Nephron (organoid): ENCODE measurements around the gene NUF2.

Source experiments
- H3K27ac Mint-ChIP-seq, 3 experiments: 2 replicates each; pipeline ENCODE4 v1.8.0; 2020; ENCODE audit warnings: mixed read lengths in 3 of 3, mild to moderate bottlenecking in 2 of 3, moderate library complexity in 1 of 3
- H3K27me3 Mint-ChIP-seq: 2 replicates; pipeline ENCODE4 v1.8.0; 2021; ENCODE audit warnings: low read depth, mild to moderate bottlenecking, moderate library complexity, mixed read lengths
- H3K36me3 Mint-ChIP-seq: 2 replicates; pipeline ENCODE4 v1.8.0; 2020; ENCODE audit warnings: low read depth, mixed read lengths
- H3K4me1 Mint-ChIP-seq: 2 replicates; pipeline ENCODE4 v1.8.0; 2020; ENCODE audit warnings: mixed read lengths
- H3K4me3 Mint-ChIP-seq, 3 experiments: 2 replicates each; pipeline ENCODE4 v1.8.0; 2020; ENCODE audit warnings: mild to moderate bottlenecking in 3 of 3, mixed read lengths in 3 of 3, moderate library complexity in 2 of 3
- H3K9me3 Mint-ChIP-seq: 2 replicates; pipeline ENCODE4 v1.8.0; 2020; ENCODE audit warnings: mixed read lengths
- CTCF ChIP-seq, 3 experiments: fragments of 200-600 bp; sonication (generic); IDR thresholded peaks; one replicate each; pipeline ENCODE4 v1.5.0; 2021; ENCODE audit warnings: antibody characterized with exemption in 3 of 3; ENCODE audit not compliant: unreplicated experiment in 3 of 3

Gene NUF2

GRCh38 chr1:163331116-163331515 is 9.4 kb downstream of the NUF2 start:
- no peak overlapping the region for H3K27ac Mint-ChIP-seq
- H3K36me3 Mint-ChIP-seq: peaks cover 75% of the 10 kb centered on the region
- H3K27me3 Mint-ChIP-seq: no peaks in the 10 kb centered on the region
- no peaks in the 10 kb centered on the region for H3K4me1 Mint-ChIP-seq
- H3K4me3 Mint-ChIP-seq: no peak overlapping the region
- TF ChIP-seq CTCF (IDR thresholded peaks at IDR 0.05; ENCODE audit: unreplicated experiment in 3 of 3): no peak
- H3K9me3 Mint-ChIP-seq: peaks cover 31% of the 10 kb centered on the region

GRCh38 chr1:163335216-163335615 is 13.5 kb downstream of the NUF2 start:
- Mint-ChIP-seq H3K4me1 (no peaks in the 10 kb centered on the region), H3K9me3 (peaks cover 25% of the 10 kb centered on the region), H3K27ac (no peak overlapping the region), H3K36me3 (peaks cover 63% of the 10 kb centered on the region), H3K4me3 (no peak overlapping the region), H3K27me3 (no peaks in the 10 kb centered on the region)
- TF ChIP-seq CTCF (IDR thresholded peaks at IDR 0.05; ENCODE audit: unreplicated experiment in 3 of 3): no peak

GRCh38 chr1:163337631-163338030 is 15.9 kb downstream of the NUF2 start:
- H3K27me3 Mint-ChIP-seq: no peaks in the 10 kb centered on the region
- H3K9me3 Mint-ChIP-seq: peaks cover 13% of the 10 kb centered on the region
- no peak for TF ChIP-seq CTCF (IDR thresholded peaks at IDR 0.05; ENCODE audit: unreplicated experiment in 3 of 3)
- H3K4me3 Mint-ChIP-seq: no peak overlapping the region
- H3K4me1 Mint-ChIP-seq: no peaks in the 10 kb centered on the region
- H3K36me3 Mint-ChIP-seq: peaks cover 42% of the 10 kb centered on the region
- no peak overlapping the region for H3K27ac Mint-ChIP-seq

GRCh38 chr1:163346326-163346870 is 24.6 kb downstream of the NUF2 start:
- no peak for TF ChIP-seq CTCF (IDR thresholded peaks at IDR 0.05; ENCODE audit: unreplicated experiment in 3 of 3)
- Mint-ChIP-seq H3K9me3 (no peaks in the 10 kb centered on the region), H3K36me3 (peaks cover 47% of the 10 kb centered on the region), H3K27me3 (no peaks in the 10 kb centered on the region), H3K4me1 (no peaks in the 10 kb centered on the region), H3K4me3 (no peak overlapping the region), H3K27ac (no peak overlapping the region)

GRCh38 chr1:163347106-163347505 is 25.4 kb downstream of the NUF2 start:
- TF ChIP-seq CTCF (IDR thresholded peaks at IDR 0.05; ENCODE audit: unreplicated experiment in 3 of 3): no peak
- no peaks in the 10 kb centered on the region for H3K4me1 Mint-ChIP-seq
- H3K9me3 Mint-ChIP-seq: no peaks in the 10 kb centered on the region
- H3K27ac Mint-ChIP-seq: no peak overlapping the region
- H3K27me3 Mint-ChIP-seq: no peaks in the 10 kb centered on the region
- peaks cover 52% of the 10 kb centered on the region for H3K36me3 Mint-ChIP-seq
- no peak overlapping the region for H3K4me3 Mint-ChIP-seq

- no peak for TF ChIP-seq CTCF (IDR thresholded peaks at IDR 0.05; ENCODE audit: unreplicated experiment in 3 of 3)
- Mint-ChIP-seq H3K4me1 (no peaks in the 10 kb centered on the region), H3K36me3 (peaks cover 29% of the 10 kb centered on the region), H3K4me3 (no peak overlapping the region), H3K27ac (no peak overlapping the region), H3K27me3 (no peaks in the 10 kb centered on the region), H3K9me3 (no peaks in the 10 kb centered on the region)
These were observed 30.2 kb downstream of the NUF2 start for GRCh38 chr1:163351912-163352311.
